Suprapubic skin (tissue), 4 donors: ENCODE measurements around the gene CPEB4.

Experiments
- POLR2A ChIP-seq, 2 donors: fragments of 450-650 bp; IDR thresholded peaks; one replicate each; pipeline ENCODE4 v1.6.1; 2017; ENCODE audit warnings: antibody characterized with exemption in 2 of 2, mild to moderate bottlenecking in 2 of 2, moderate library complexity in 2 of 2
- POLR2AphosphoS5 ChIP-seq, 3 donors: sonication (generic); formaldehyde crosslinking; IDR thresholded peaks; one replicate each; pipeline ENCODE4 v1.6.1; 2017; ENCODE audit warnings: antibody characterized with exemption in 3 of 3

DNA sequence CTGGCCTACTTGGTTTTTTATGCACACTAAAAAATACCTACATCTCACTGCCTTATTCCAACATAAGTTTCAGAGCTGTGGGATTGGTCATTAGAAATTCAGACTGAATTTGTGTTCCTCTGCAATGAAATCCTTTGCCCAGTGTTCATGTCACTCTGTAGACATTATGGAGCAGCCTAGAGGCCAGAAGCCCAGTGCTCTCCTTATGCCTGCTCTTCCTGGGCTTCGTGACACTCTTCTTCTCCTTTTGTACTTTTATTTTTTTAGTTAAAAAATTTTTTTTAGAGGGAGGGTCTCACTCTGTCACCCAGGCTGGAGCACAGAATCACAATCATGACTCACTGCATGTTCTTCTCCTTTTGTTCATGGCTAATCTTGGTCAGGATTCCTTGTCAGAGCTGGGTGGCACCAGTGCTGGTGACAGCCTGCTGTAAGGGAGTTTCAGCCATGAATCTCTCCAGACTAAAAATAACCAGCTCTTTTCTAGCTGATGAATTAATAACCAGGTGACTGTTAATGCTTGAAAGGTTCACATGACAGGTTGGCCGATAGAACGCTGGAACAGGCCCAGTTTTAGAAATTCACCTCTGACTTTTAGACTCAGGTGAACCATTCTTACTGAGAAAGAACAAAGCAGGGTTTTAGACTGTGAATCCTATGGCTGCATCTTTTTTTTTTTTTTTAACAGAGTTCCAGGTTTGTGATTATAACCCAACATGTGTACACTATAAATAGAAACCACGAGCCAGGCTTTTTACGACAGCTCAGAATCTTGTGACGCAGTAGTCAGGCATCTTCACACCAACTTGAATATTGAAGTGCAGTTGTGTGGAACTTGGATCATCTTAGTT is 66.7 kb downstream of the CPEB4 start:
- no peak for TF ChIP-seq POLR2A (IDR thresholded peaks at IDR 0.05)
- no peak for TF ChIP-seq POLR2AphosphoS5 (IDR thresholded peaks at IDR 0.05)
